K562 (cell line): ENCODE results near the gene TRDMT1. TPM values are rescaled to one million over a fixed set of nuclear protein-coding genes. Genes with fewer than 3 reads are reported as not detected.
A peak's percentile ranks its signal among the peaks of the same experiment; 100 is the strongest.

Experiments used
- CREM ChIP-seq: IDR thresholded peaks from 2 replicates; pipeline ENCODE4 v1.6.1; 2014; ENCODE audit warnings: antibody characterized with exemption, low read depth
- KAT7 ChIP-seq: sonication (generic); formaldehyde crosslinking; IDR thresholded peaks from 2 replicates; pipeline ENCODE4 v1.8.0; 2022; ENCODE audit warnings: missing genetic modification reagents, mild to moderate bottlenecking, borderline replicate concordance
- RBFOX2 ChIP-seq: fragments of 200-400 bp; formaldehyde crosslinking; IDR thresholded peaks from 2 replicates; pipeline ENCODE4 v1.6.1; 2017; ENCODE audit warnings: low read depth, mild to moderate bottlenecking, low read length, moderate library complexity
- YY1 ChIP-seq, 3 experiments: IDR thresholded peaks; 2 replicates each; pipeline ENCODE4 v1.6.1; 2011; ENCODE audit warnings: low read length in 2 of 3, mild to moderate bottlenecking in 2 of 3, moderate library complexity in 2 of 3, borderline replicate concordance in 1 of 3, control low read depth in 1 of 3, low read depth in 1 of 3; ENCODE audit not compliant: insufficient read depth in 3 of 3, insufficient replicate concordance in 2 of 3, control insufficient read depth in 1 of 3, insufficient read length in 1 of 3; ENCODE audit errors: extremely low read depth in 1 of 3
- ZNF76 ChIP-seq: fragments of 250-450 bp; sonication (Bioruptor Pico); IDR thresholded peaks from 2 replicates; pipeline ENCODE4 v1.4.0; 2020; ENCODE audit warnings: mild to moderate bottlenecking, moderate library complexity, borderline replicate concordance
- polyA plus RNA-seq, 8 experiments: library from polyadenylated mRNA; depleted of rRNA in 4 of 8; stranded (reverse) in 5 of 8; unstranded in 3 of 8; fragments of >200 nt; fragmentation: Nextera tagmentation in 2 of 8; fragmentation: Illumina TruSeq in 1 of 8; extraction: Ambion mirVana in 2 of 8; extraction: Trizol in 1 of 8; gene quantifications; 2 replicates each; pipeline versions ENCODE4 v1.2.1 to v1.2.3, GENCODE V29; 2011 to 2014; ENCODE audit warnings: inconsistent platforms in 1 of 8, missing spikeins in 1 of 8
- total RNA-seq, 7 experiments: library from RNA; depleted of rRNA in 6 of 7; stranded (reverse); fragments of >200 nt in 6 of 7; fragmentation: Illumina TruSeq in 2 of 7; extraction: Trizol in 2 of 7; gene quantifications; 2 replicates each; pipeline versions ENCODE4 v1.2.1 to v1.2.3, GENCODE V29; 2011 to 2021; ENCODE audit warnings: low replicate concordance in 1 of 7
- TF ChIP-seq, protein P1 (sequence below): fragments of 250-450 bp; sonication (Bioruptor Pico); IDR thresholded peaks from 2 replicates; pipeline ENCODE4 v1.5.0; 2021
- TF ChIP-seq, protein P2 (sequence below): sonication (generic); formaldehyde crosslinking; IDR thresholded peaks from 2 replicates; pipeline ENCODE4 v1.8.0; 2022; ENCODE audit warnings: mild to moderate bottlenecking, missing genetic modification reagents
- TF ChIP-seq, protein P3 (sequence below): fragments of 200-600 bp; sonication (generic); IDR thresholded peaks from one replicate; pipeline ENCODE4 v1.6.1; 2012; ENCODE audit warnings: mild to moderate bottlenecking, low read depth, low read length, inconsistent platforms

The TRDMT1 gene
- total and polyA plus RNA-seq, 9 of the 15 experiments (the other 6 are each of a cell fraction or from before 2014, with no cell fraction given) = 5.4 to 12.6 (median 9.3) TPM

- TF ChIP-seq CREM = peak; percentile 96
- TF ChIP-seq RBFOX2 = peak; percentile 81
- peak in 1 of 3 experiments; percentile 35 for TF ChIP-seq YY1 (IDR thresholded peaks at IDR 0.05; ENCODE audit: borderline replicate concordance in 1 of 3, control insufficient read depth in 1 of 3, extremely low read depth in 1 of 3, insufficient read depth in 3 of 3, insufficient read length in 1 of 3, insufficient replicate concordance in 2 of 3, low read depth in 1 of 3, low read length in 2 of 3)
- TF ChIP-seq, protein P1, sequence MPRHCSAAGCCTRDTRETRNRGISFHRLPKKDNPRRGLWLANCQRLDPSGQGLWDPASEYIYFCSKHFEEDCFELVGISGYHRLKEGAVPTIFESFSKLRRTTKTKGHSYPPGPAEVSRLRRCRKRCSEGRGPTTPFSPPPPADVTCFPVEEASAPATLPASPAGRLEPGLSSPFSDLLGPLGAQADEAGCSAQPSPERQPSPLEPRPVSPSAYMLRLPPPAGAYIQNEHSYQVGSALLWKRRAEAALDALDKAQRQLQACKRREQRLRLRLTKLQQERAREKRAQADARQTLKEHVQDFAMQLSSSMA = no peak
- TF ChIP-seq, protein P2, sequence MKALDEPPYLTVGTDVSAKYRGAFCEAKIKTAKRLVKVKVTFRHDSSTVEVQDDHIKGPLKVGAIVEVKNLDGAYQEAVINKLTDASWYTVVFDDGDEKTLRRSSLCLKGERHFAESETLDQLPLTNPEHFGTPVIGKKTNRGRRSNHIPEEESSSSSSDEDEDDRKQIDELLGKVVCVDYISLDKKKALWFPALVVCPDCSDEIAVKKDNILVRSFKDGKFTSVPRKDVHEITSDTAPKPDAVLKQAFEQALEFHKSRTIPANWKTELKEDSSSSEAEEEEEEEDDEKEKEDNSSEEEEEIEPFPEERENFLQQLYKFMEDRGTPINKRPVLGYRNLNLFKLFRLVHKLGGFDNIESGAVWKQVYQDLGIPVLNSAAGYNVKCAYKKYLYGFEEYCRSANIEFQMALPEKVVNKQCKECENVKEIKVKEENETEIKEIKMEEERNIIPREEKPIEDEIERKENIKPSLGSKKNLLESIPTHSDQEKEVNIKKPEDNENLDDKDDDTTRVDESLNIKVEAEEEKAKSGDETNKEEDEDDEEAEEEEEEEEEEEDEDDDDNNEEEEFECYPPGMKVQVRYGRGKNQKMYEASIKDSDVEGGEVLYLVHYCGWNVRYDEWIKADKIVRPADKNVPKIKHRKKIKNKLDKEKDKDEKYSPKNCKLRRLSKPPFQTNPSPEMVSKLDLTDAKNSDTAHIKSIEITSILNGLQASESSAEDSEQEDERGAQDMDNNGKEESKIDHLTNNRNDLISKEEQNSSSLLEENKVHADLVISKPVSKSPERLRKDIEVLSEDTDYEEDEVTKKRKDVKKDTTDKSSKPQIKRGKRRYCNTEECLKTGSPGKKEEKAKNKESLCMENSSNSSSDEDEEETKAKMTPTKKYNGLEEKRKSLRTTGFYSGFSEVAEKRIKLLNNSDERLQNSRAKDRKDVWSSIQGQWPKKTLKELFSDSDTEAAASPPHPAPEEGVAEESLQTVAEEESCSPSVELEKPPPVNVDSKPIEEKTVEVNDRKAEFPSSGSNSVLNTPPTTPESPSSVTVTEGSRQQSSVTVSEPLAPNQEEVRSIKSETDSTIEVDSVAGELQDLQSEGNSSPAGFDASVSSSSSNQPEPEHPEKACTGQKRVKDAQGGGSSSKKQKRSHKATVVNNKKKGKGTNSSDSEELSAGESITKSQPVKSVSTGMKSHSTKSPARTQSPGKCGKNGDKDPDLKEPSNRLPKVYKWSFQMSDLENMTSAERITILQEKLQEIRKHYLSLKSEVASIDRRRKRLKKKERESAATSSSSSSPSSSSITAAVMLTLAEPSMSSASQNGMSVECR (CRISPR knock-in tag) = peak; percentile 43; the same call in 1 of the 2 replicates
- peak; percentile 43; the same call in 1 of the 2 replicates for TF ChIP-seq KAT7 (CRISPR knock-in tag)
- TF ChIP-seq, protein P3, sequence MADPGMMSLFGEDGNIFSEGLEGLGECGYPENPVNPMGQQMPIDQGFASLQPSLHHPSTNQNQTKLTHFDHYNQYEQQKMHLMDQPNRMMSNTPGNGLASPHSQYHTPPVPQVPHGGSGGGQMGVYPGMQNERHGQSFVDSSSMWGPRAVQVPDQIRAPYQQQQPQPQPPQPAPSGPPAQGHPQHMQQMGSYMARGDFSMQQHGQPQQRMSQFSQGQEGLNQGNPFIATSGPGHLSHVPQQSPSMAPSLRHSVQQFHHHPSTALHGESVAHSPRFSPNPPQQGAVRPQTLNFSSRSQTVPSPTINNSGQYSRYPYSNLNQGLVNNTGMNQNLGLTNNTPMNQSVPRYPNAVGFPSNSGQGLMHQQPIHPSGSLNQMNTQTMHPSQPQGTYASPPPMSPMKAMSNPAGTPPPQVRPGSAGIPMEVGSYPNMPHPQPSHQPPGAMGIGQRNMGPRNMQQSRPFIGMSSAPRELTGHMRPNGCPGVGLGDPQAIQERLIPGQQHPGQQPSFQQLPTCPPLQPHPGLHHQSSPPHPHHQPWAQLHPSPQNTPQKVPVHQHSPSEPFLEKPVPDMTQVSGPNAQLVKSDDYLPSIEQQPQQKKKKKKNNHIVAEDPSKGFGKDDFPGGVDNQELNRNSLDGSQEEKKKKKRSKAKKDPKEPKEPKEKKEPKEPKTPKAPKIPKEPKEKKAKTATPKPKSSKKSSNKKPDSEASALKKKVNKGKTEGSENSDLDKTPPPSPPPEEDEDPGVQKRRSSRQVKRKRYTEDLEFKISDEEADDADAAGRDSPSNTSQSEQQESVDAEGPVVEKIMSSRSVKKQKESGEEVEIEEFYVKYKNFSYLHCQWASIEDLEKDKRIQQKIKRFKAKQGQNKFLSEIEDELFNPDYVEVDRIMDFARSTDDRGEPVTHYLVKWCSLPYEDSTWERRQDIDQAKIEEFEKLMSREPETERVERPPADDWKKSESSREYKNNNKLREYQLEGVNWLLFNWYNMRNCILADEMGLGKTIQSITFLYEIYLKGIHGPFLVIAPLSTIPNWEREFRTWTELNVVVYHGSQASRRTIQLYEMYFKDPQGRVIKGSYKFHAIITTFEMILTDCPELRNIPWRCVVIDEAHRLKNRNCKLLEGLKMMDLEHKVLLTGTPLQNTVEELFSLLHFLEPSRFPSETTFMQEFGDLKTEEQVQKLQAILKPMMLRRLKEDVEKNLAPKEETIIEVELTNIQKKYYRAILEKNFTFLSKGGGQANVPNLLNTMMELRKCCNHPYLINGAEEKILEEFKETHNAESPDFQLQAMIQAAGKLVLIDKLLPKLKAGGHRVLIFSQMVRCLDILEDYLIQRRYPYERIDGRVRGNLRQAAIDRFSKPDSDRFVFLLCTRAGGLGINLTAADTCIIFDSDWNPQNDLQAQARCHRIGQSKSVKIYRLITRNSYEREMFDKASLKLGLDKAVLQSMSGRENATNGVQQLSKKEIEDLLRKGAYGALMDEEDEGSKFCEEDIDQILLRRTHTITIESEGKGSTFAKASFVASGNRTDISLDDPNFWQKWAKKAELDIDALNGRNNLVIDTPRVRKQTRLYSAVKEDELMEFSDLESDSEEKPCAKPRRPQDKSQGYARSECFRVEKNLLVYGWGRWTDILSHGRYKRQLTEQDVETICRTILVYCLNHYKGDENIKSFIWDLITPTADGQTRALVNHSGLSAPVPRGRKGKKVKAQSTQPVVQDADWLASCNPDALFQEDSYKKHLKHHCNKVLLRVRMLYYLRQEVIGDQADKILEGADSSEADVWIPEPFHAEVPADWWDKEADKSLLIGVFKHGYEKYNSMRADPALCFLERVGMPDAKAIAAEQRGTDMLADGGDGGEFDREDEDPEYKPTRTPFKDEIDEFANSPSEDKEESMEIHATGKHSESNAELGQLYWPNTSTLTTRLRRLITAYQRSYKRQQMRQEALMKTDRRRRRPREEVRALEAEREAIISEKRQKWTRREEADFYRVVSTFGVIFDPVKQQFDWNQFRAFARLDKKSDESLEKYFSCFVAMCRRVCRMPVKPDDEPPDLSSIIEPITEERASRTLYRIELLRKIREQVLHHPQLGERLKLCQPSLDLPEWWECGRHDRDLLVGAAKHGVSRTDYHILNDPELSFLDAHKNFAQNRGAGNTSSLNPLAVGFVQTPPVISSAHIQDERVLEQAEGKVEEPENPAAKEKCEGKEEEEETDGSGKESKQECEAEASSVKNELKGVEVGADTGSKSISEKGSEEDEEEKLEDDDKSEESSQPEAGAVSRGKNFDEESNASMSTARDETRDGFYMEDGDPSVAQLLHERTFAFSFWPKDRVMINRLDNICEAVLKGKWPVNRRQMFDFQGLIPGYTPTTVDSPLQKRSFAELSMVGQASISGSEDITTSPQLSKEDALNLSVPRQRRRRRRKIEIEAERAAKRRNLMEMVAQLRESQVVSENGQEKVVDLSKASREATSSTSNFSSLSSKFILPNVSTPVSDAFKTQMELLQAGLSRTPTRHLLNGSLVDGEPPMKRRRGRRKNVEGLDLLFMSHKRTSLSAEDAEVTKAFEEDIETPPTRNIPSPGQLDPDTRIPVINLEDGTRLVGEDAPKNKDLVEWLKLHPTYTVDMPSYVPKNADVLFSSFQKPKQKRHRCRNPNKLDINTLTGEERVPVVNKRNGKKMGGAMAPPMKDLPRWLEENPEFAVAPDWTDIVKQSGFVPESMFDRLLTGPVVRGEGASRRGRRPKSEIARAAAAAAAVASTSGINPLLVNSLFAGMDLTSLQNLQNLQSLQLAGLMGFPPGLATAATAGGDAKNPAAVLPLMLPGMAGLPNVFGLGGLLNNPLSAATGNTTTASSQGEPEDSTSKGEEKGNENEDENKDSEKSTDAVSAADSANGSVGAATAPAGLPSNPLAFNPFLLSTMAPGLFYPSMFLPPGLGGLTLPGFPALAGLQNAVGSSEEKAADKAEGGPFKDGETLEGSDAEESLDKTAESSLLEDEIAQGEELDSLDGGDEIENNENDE = no peak
- TF ChIP-seq ZNF76 (CRISPR knock-in tag) = 0 out of 2 replicates have a peak, but pooled peaks have one; percentile 30
Observed at GRCh38 chr10:17229967-17230682, 28.7 kb upstream of the TRDMT1 start (continued).
